Neural crest cell (in vitro differentiated cells): ENCODE measurements around the gene PRTFDC1. TPM values are rescaled to one million over a fixed set of nuclear protein-coding genes. Genes with fewer than 3 reads are reported as not detected.

Source experiments
- DNase-seq: peaks from one replicate; pipeline ENCODE4 v3.0.0; 2021; ENCODE audit warnings: low read depth, mixed read lengths, low spot score
- H3K27ac Mint-ChIP-seq: one replicate; pipeline ENCODE4 v1.8.0; 2021; ENCODE audit warnings: mild to moderate bottlenecking, mixed read lengths; ENCODE audit not compliant: unreplicated experiment
- H3K27me3 Mint-ChIP-seq: 2 replicates; pipeline ENCODE4 v1.8.0; 2021; ENCODE audit warnings: low read depth, mild to moderate bottlenecking, mixed read lengths
- H3K36me3 Mint-ChIP-seq: 2 replicates; pipeline ENCODE4 v1.8.0; 2021; ENCODE audit warnings: low read depth, mild to moderate bottlenecking, mixed read lengths
- H3K4me1 Mint-ChIP-seq: 2 replicates; pipeline ENCODE4 v1.8.0; 2021; ENCODE audit warnings: mixed read lengths
- H3K4me3 Mint-ChIP-seq: one replicate; pipeline ENCODE4 v1.8.0; 2021; ENCODE audit warnings: mild to moderate bottlenecking, mixed read lengths
- H3K9me3 Mint-ChIP-seq: 2 replicates; pipeline ENCODE4 v1.8.0; 2021; ENCODE audit warnings: mixed read lengths
- total RNA-seq: library from RNA; stranded (reverse); gene quantifications from 2 replicates; pipeline ENCODE4 v1.2.1, GENCODE V29; 2021
- TF ChIP-seq, protein P1 (sequence below): fragments of 200-600 bp; sonication (generic); conservative IDR thresholded peaks from 2 replicates; pipeline ENCODE4 v1.5.0; 2021; ENCODE audit warnings: antibody characterized with exemption, mild to moderate bottlenecking

PRTFDC1 gene
- total RNA-seq, 1 donor from 2014 or later: 26.7 TPM

- TF ChIP-seq, protein P1, sequence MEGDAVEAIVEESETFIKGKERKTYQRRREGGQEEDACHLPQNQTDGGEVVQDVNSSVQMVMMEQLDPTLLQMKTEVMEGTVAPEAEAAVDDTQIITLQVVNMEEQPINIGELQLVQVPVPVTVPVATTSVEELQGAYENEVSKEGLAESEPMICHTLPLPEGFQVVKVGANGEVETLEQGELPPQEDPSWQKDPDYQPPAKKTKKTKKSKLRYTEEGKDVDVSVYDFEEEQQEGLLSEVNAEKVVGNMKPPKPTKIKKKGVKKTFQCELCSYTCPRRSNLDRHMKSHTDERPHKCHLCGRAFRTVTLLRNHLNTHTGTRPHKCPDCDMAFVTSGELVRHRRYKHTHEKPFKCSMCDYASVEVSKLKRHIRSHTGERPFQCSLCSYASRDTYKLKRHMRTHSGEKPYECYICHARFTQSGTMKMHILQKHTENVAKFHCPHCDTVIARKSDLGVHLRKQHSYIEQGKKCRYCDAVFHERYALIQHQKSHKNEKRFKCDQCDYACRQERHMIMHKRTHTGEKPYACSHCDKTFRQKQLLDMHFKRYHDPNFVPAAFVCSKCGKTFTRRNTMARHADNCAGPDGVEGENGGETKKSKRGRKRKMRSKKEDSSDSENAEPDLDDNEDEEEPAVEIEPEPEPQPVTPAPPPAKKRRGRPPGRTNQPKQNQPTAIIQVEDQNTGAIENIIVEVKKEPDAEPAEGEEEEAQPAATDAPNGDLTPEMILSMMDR: no peak
- Mint-ChIP-seq H3K9me3 (no peaks in the 10 kb centered on the region), H3K4me1 (peaks cover 7% of the 10 kb centered on the region), H3K4me3 (no peak overlapping the region), H3K36me3 (peaks cover 11% of the 10 kb centered on the region), H3K27me3 (no peaks in the 10 kb centered on the region), H3K27ac (no peak overlapping the region)
- DNase-seq: no peak
These were observed 50.6 kb downstream of the PRTFDC1 start for GRCh38 chr10:24901686-24902399.

DNA sequence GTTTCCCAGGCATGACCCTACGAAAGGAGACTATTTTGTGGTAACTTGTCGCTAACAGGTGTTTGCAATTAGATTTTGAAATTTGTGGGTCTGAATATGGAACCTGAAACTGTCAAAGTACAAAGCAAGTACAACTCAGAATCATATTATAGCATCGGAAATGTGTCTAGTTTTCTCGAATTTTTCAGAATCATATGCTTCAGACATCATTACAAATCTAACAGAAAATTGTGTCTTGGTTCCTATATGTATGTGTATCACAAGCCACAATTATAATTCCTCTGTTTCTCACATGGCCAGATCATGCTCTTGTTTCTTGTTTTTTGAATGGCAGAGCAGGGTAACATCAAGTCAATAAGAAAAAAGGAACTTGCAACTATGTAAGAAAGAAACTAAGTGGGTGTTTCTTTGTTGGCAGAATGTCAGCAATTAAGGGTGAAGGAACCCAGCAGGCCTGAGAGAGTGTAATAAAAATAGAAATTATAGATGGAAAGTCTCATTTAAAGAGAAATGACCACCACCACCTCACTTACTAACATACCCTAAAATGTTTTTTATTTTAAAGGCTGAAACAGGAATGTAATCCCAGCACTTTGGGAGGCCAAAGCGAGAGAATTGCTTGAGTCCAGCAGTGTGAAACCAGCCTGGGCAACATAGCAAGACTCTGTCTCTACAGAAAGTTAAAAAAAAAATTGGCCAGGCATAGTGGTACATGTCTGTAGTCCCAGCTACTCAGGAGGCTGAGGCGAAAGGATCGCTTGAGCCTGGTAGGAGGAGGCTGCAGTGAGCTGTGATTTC lies 51.3 kb downstream of the PRTFDC1 start:
- no peak for DNase-seq
- H3K27me3 Mint-ChIP-seq: no peaks in the 10 kb centered on the region
- H3K4me1 Mint-ChIP-seq: peaks cover 7% of the 10 kb centered on the region
- H3K4me3 Mint-ChIP-seq: no peak overlapping the region
- peaks cover 4% of the 10 kb centered on the region for H3K36me3 Mint-ChIP-seq
- H3K27ac Mint-ChIP-seq: no peak overlapping the region
- TF ChIP-seq, protein P1: no peak
- H3K9me3 Mint-ChIP-seq: no peaks in the 10 kb centered on the region

- Mint-ChIP-seq H3K27ac (no peak overlapping the region), H3K27me3 (no peaks in the 10 kb centered on the region), H3K4me3 (no peak overlapping the region), H3K9me3 (no peaks in the 10 kb centered on the region), H3K4me1 (peaks cover 7% of the 10 kb centered on the region), H3K36me3 (no peaks in the 10 kb centered on the region)
- TF ChIP-seq, protein P1: no peak
- no peak for DNase-seq
These were observed 52.8 kb downstream of the PRTFDC1 start for GRCh38 chr10:24899571-24899970.

DNA sequence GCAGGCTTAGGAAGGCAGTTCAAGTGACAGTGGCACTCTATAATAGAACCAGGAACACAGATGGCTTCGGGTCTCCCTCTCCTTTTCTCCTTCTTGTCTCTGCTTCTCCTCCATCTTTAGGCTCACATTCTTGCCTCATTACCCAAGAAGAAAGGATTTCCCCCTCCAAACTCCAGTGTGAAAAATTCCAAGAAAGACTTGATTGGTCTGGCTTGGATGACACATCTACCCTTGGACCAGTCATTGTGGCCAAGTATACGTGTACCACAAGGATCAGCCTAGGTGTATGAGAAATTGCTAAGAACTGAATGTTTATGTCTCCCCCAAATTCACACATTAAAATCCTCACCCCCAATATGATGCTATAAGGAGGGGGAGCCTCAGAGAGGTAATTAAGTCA lies 53.9 kb downstream of the PRTFDC1 start:
- Mint-ChIP-seq H3K4me1 (peaks cover 7% of the 10 kb centered on the region), H3K36me3 (no peaks in the 10 kb centered on the region), H3K4me3 (no peak overlapping the region), H3K27ac (no peak overlapping the region), H3K9me3 (no peaks in the 10 kb centered on the region), H3K27me3 (no peaks in the 10 kb centered on the region)
- no peak for DNase-seq
- TF ChIP-seq, protein P1: no peak

DNA sequence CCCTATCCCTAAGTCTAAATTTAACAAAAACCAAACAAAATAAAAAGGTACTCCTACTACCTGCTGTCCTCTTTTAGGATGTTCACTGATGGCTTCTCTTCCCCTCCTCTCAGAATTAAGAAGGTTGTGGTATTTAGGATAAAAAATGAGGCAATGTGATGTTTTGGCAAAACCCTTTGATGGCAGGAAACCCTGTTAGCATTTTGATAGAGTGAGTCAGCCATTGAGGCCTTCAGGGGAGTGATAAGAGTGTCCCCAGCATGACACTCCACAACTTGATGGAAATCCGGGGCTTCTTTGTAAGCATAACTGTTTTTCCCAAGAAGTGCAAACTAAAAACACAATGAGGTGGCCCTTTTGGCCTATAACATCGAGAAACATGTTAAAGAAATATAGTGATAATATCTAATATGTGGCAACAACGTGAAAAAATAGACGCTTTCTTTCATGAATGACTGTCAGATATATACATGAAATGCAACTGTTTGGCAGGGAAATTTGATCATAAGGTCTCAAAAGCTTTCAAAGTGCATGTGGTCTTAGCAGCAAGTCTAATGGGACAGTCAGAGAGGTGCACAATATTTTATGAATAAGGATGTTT lies 55.0 kb downstream of the PRTFDC1 start:
- peaks cover 7% of the 10 kb centered on the region for H3K4me1 Mint-ChIP-seq
- DNase-seq: no peak
- TF ChIP-seq, protein P1: no peak
- no peaks in the 10 kb centered on the region for H3K9me3 Mint-ChIP-seq
- no peak overlapping the region for H3K4me3 Mint-ChIP-seq
- no peaks in the 10 kb centered on the region for H3K36me3 Mint-ChIP-seq
- no peak overlapping the region for H3K27ac Mint-ChIP-seq
- no peaks in the 10 kb centered on the region for H3K27me3 Mint-ChIP-seq
